Fibroblast of pulmonary artery (primary cell): ENCODE measurements around the gene CRY1.

Experiments
- DNase-seq: peaks from one replicate; pipeline ENCODE4 v3.0.0-alpha.2; 2010; ENCODE audit warnings: low read depth
- H3K4me3 ChIP-seq: replicated peaks from 2 replicates; pipeline ENCODE4 v1.5.1; 2011; ENCODE audit warnings: low read depth, mild to moderate bottlenecking, control low read depth, low read length, moderate library complexity
- CTCF ChIP-seq: IDR thresholded peaks from 2 replicates; pipeline ENCODE4 v1.5.1; 2011; ENCODE audit warnings: mild to moderate bottlenecking, control low read depth, low read length, inconsistent platforms; ENCODE audit errors: missing control alignments

CRY1 gene

DNA sequence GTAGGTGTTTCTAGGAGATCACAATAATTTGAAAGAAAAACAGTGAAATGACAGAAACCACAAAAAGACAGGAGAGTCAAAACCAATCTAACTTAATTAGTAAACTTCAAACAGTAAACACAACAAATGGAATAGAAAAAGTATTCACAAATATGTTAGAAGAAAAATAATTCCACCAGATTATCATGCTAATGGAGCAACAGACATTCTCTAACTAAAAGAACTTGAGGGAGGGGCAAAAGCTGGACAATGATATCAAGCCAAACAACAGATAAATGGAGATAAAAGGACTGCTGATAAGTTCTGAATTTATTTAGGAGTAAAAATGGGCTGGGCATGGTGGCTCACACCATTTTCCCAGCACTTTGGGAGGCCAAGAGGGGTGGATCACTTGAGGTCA lies 28.7 kb downstream of the CRY1 start:
- DNase-seq: no peak
- H3K4me3 ChIP-seq: no peak overlapping the region
- no peak for TF ChIP-seq CTCF

DNA sequence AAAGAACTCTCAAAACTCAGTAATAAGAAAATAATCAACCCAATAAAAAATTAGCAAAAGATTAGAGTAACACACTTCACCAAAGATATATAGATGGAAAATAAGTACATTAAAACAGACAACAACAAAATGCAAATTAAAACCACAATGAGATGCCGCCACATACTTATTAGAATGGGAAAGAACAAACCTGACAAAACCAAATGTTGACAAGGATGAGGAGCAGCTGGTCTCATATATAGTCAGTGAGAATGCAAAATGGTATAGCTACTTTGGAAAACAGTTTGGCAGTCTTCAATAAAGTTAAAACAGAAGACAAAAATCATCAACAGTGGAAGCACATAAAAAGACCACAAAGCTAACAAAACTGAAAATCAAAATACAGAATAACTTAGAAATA lies 29.1 kb downstream of the CRY1 start:
- H3K4me3 ChIP-seq: no peak overlapping the region
- no peak for TF ChIP-seq CTCF
- no peak for DNase-seq

DNA sequence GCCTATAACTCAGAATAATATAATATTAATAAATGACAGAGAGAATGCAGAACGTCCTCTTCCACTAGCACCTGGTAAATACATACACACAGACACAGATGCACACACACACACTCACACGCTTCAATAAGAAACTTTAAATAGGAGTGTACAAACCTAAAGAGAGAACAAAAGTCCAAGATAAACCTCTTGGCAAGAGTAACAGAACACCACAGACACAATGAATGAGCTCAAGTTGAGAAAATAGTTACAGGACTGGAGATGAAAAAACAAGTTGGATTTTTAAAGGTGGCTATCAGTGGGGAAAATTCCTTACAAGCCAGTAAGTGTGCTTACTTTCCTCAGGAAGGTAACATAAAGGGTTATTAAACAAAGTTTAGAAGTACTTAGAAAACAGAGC lies 35.2 kb downstream of the CRY1 start:
- peak; percentile 46 for DNase-seq
- no peak for TF ChIP-seq CTCF
- no peak overlapping the region for H3K4me3 ChIP-seq

GRCh38 chr12:107057071-107057834 lies 36.1 kb downstream of the CRY1 start:
- no peak overlapping the region for H3K4me3 ChIP-seq
- DNase-seq: peak; percentile 49
- TF ChIP-seq CTCF: no peak

GRCh38 chr12:107053709-107054108 lies 39.6 kb downstream of the CRY1 start:
- TF ChIP-seq CTCF: no peak
- H3K4me3 ChIP-seq: no peak overlapping the region
- no peak for DNase-seq

- DNase-seq: no peak
- no peak for TF ChIP-seq CTCF
- H3K4me3 ChIP-seq: no peak overlapping the region
Observed at GRCh38 chr12:107045186-107045585, 48.2 kb downstream of the CRY1 start.

DNA sequence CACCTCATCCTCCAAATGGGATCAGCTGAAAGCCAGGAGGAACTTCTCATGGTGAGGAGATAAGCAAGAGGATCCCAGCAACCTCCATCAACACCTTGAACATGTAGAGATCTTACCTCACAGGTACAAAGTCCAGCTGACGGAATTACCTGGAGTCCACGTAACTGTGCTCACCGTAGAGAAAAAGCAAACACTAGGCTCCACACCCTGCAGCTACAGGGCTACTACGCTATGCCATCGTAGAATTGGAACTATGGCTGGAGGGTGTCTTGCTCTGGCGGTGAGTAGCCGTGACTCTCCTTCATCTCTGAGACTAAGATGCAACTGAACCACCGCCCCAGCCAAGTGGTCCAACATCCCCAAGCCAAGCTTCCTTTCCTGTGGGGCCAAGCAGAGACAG lies 50.5 kb downstream of the CRY1 start:
- TF ChIP-seq CTCF: no peak
- no peak for DNase-seq
- H3K4me3 ChIP-seq: no peak overlapping the region
